Fibroblast of lung (primary cell): Measurements from ENCODE around the gene KCNMA1.

Source experiments
- EZH2 ChIP-seq: IDR thresholded peaks from 2 replicates; pipeline ENCODE4 v1.5.1; 2012; ENCODE audit warnings: low read length, control low read depth, mild to moderate bottlenecking; ENCODE audit errors: missing control alignments
- TF ChIP-seq, protein P1 (sequence below), 2 donors: IDR thresholded peaks in 1 of 2; conservative IDR thresholded peaks in 1 of 2; 1 replicate in 1 of 2; 2 replicates in 1 of 2; pipeline ENCODE4 v1.5.1; 2011 to 2012; ENCODE audit warnings: low read length in 2 of 2, control low read depth in 1 of 2, inconsistent platforms in 1 of 2, low read depth in 1 of 2, mild to moderate bottlenecking in 1 of 2

DNA sequence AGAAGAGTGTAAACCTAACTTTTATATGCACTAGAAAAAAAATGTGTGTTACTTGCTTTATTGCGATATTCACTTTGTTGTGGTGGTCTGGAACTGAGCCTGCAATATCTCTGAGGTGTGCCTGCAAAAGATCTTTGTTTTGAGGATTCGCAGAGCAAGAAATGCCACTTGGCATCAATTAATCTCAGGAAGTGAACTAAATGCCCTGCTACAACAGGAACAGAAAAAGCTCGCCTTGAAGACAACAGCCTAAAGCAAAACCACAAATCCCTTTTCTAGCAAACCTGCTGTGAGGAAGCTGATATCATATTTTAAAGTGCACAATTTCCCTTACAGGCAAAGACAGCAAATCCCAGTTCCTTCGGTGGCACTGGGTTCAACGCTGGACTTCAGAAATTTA, 675.8 kb downstream of the KCNMA1 start:
- TF ChIP-seq, protein P1, sequence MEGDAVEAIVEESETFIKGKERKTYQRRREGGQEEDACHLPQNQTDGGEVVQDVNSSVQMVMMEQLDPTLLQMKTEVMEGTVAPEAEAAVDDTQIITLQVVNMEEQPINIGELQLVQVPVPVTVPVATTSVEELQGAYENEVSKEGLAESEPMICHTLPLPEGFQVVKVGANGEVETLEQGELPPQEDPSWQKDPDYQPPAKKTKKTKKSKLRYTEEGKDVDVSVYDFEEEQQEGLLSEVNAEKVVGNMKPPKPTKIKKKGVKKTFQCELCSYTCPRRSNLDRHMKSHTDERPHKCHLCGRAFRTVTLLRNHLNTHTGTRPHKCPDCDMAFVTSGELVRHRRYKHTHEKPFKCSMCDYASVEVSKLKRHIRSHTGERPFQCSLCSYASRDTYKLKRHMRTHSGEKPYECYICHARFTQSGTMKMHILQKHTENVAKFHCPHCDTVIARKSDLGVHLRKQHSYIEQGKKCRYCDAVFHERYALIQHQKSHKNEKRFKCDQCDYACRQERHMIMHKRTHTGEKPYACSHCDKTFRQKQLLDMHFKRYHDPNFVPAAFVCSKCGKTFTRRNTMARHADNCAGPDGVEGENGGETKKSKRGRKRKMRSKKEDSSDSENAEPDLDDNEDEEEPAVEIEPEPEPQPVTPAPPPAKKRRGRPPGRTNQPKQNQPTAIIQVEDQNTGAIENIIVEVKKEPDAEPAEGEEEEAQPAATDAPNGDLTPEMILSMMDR (conservative IDR thresholded peaks at IDR 0.05 in 1 of 2, IDR thresholded peaks at IDR 0.05 in 1 of 2; ENCODE audit: low read depth in 1 of 2, low read length in 2 of 2): no peak
- TF ChIP-seq EZH2: no peak
